OCI-LY1 (cell line): ENCODE results near the gene SERGEF.

Experiments used
- H2AFZ ChIP-seq: fragments of 200-600 bp; sonication (generic), shearing (Covaris generic); 2 replicates; pipeline ENCODE4 v1.6.0; 2014; ENCODE audit warnings: antibody characterized with exemption, mild to moderate bottlenecking, low read length
- H3F3A ChIP-seq: fragments of 200-600 bp; sonication (generic), shearing (Covaris generic); 2 replicates; pipeline ENCODE4 v1.6.0; 2014; ENCODE audit warnings: mild to moderate bottlenecking, antibody characterized with exemption, low read length, moderate library complexity; ENCODE audit not compliant: insufficient read depth
- H3K27ac ChIP-seq: fragments of 200-600 bp; sonication (generic); 2 replicates; pipeline ENCODE4 v1.5.1; 2014; ENCODE audit warnings: low read length, mixed run types, mild to moderate bottlenecking, low read depth; ENCODE audit not compliant: poor library complexity, severe bottlenecking
- H3K27me3 ChIP-seq: fragments of 200-600 bp; sonication (generic); 2 replicates; pipeline ENCODE4 v1.6.0; 2014; ENCODE audit warnings: antibody characterized with exemption, mild to moderate bottlenecking, low read length, moderate library complexity; ENCODE audit not compliant: insufficient read depth
- H3K36me3 ChIP-seq: fragments of 200-600 bp; sonication (generic); 2 replicates; pipeline ENCODE4 v1.6.1; 2014; ENCODE audit warnings: mild to moderate bottlenecking, antibody characterized with exemption, low read length, moderate library complexity, mixed read lengths; ENCODE audit not compliant: insufficient read depth
- H3K4me1 ChIP-seq: fragments of 200-600 bp; sonication (generic); 2 replicates; pipeline ENCODE4 v1.5.1; 2014; ENCODE audit warnings: mild to moderate bottlenecking, low read length, moderate library complexity; ENCODE audit not compliant: insufficient read depth, severe bottlenecking
- H3K4me2 ChIP-seq: fragments of 200-600 bp; sonication (generic), shearing (Covaris generic); 2 replicates; pipeline ENCODE4 v1.6.1; 2014; ENCODE audit warnings: low read length
- H3K4me3 ChIP-seq: fragments of 200-600 bp; sonication (generic); 2 replicates; pipeline ENCODE4 v1.5.1; 2014; ENCODE audit warnings: low read length, low read depth, mild to moderate bottlenecking, mixed read lengths; ENCODE audit not compliant: poor library complexity, severe bottlenecking
- H3K79me2 ChIP-seq: fragments of 200-600 bp; shearing (Covaris generic); 2 replicates; pipeline ENCODE4 v1.6.1; 2016; ENCODE audit warnings: mixed run types, low read length, mixed read lengths; ENCODE audit not compliant: insufficient read depth
- H3K9ac ChIP-seq: fragments of 200-600 bp; sonication (generic), shearing (Covaris generic); 2 replicates; pipeline ENCODE4 v1.6.1; 2014; ENCODE audit warnings: mild to moderate bottlenecking, low read length, mixed read lengths
- H3K9me2 ChIP-seq: fragments of 200-600 bp; sonication (generic), shearing (Covaris generic); 2 replicates; pipeline ENCODE4 v1.6.1; 2014; ENCODE audit warnings: low read depth, mild to moderate bottlenecking, low read length, mixed read lengths
- H3K9me3 ChIP-seq: fragments of 200-600 bp; shearing (Covaris generic); 2 replicates; pipeline ENCODE4 v1.6.1; 2014; ENCODE audit warnings: low read length, mixed read lengths
- H4K20me1 ChIP-seq: fragments of 200-600 bp; sonication (generic), shearing (Covaris generic); 2 replicates; pipeline ENCODE4 v1.6.0; 2016; ENCODE audit warnings: mild to moderate bottlenecking, low read length; ENCODE audit not compliant: insufficient read depth
- EZH2 ChIP-seq: fragments of 200-600 bp; sonication (generic), shearing (Covaris generic); IDR thresholded peaks from 2 replicates; pipeline ENCODE4 v1.8.0; 2017; ENCODE audit warnings: borderline replicate concordance, mixed run types, mild to moderate bottlenecking, antibody characterized with exemption, low read length, moderate library complexity, mixed read lengths
- TF ChIP-seq, protein P1 (sequence below): fragments of 200-600 bp; sonication (generic), shearing (Covaris generic); IDR thresholded peaks from 2 replicates; pipeline ENCODE4 v1.5.1; 2017; ENCODE audit warnings: mild to moderate bottlenecking, antibody characterized with exemption, low read length, moderate library complexity, mixed read lengths

SERGEF gene

DNA sequence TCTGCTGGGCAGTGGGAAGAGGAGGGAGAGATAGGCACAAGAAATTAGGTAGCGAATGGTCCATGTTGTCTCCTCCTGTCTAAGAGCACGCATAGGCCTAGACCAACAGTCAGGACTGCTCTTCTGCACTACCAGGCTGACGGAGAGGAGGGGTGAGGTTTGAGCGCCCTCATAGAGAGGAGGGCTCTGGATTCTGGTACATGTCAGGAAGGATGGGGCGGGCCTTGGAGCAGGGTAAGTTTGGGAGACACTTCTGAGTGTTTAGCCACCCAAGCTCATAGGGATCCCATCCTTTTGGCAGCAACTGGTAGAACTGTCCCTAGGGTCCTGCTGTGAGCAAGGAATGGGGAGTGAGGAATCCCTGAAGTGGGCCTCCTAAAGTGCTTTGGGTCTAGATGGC lies 217.9 kb downstream of the SERGEF start:
- Histone ChIP-seq H3K4me3 (no peak overlapping the region), H3K27me3 (no peaks in the 10 kb centered on the region), H3K4me2 (no peak overlapping the region), H3K36me3 (no peaks in the 10 kb centered on the region), H3K9ac (no peak overlapping the region), H4K20me1 (no peaks in the 10 kb centered on the region), H3K9me3 (no peaks in the 10 kb centered on the region), H3K4me1 (no peaks in the 10 kb centered on the region), H3F3A (no peaks in the 10 kb centered on the region), H3K79me2 (no peaks in the 10 kb centered on the region), H2AFZ (no peak overlapping the region), H3K9me2 (no peaks in the 10 kb centered on the region), H3K27ac (no peak overlapping the region)
- no peak for TF ChIP-seq EZH2
- TF ChIP-seq, protein P1, sequence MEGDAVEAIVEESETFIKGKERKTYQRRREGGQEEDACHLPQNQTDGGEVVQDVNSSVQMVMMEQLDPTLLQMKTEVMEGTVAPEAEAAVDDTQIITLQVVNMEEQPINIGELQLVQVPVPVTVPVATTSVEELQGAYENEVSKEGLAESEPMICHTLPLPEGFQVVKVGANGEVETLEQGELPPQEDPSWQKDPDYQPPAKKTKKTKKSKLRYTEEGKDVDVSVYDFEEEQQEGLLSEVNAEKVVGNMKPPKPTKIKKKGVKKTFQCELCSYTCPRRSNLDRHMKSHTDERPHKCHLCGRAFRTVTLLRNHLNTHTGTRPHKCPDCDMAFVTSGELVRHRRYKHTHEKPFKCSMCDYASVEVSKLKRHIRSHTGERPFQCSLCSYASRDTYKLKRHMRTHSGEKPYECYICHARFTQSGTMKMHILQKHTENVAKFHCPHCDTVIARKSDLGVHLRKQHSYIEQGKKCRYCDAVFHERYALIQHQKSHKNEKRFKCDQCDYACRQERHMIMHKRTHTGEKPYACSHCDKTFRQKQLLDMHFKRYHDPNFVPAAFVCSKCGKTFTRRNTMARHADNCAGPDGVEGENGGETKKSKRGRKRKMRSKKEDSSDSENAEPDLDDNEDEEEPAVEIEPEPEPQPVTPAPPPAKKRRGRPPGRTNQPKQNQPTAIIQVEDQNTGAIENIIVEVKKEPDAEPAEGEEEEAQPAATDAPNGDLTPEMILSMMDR, result no peak

DNA sequence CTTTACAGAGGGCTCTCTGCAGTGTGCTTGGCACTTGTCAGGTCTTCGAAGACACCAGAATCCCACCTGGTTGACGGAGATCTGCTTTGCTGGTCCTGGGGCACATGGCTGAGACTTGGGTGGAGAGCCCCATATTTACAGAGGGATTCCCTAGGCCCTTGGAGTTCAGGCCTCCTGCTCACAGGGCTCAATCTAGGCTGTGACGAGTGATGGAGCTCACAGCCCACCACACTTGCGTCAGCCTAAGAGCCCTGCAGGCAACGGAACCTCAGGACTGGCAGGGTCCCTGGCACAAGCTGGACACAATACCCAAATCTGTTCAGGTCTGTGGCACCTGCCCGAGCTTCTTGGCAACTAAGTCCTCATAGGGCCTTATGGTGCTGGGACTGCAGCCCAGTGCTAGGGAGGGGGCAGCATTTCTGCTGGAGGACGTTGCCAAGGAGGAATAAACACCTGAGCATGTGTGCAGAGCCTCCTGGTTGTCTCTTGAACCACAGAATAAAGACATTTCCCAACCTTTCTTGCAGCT lies 219.1 kb downstream of the SERGEF start:
- H3F3A ChIP-seq, result no peaks in the 10 kb centered on the region
- H3K36me3 ChIP-seq, result no peaks in the 10 kb centered on the region
- no peak overlapping the region for H3K4me2 ChIP-seq
- H3K4me1 ChIP-seq, result no peaks in the 10 kb centered on the region
- H3K27ac ChIP-seq, result no peak overlapping the region
- no peak overlapping the region for H3K9ac ChIP-seq
- TF ChIP-seq, protein P1, result no peak
- TF ChIP-seq EZH2, result no peak
- H2AFZ ChIP-seq, result no peak overlapping the region
- H4K20me1 ChIP-seq, result no peaks in the 10 kb centered on the region
- H3K9me2 ChIP-seq, result no peaks in the 10 kb centered on the region
- no peak overlapping the region for H3K4me3 ChIP-seq
- H3K79me2 ChIP-seq, result no peaks in the 10 kb centered on the region
- H3K27me3 ChIP-seq, result no peaks in the 10 kb centered on the region
- no peaks in the 10 kb centered on the region for H3K9me3 ChIP-seq

DNA sequence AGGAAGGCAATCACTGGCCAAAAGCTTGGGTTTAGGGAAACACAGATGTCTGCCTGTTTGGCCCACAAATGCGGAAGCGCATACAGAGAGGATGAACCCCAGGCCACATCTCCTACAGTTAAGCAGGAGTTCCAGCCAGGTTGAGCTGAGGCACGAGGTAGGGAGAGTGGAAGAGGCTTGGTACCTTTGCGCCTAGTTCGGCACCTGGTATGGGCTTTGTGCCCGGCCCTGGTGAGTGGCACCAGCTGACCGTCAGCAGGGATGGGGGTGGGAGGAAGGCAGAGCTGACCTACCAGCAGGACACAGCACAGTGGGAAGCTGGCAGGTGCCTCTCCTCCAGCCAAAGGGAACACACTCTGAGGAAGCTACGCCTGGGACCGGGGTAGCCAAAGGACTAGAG lies 220.7 kb downstream of the SERGEF start:
- Histone ChIP-seq H3F3A (no peaks in the 10 kb centered on the region), H3K27ac (no peak overlapping the region), H3K4me2 (no peak overlapping the region), H3K9me2 (no peaks in the 10 kb centered on the region), H3K79me2 (no peaks in the 10 kb centered on the region), H3K9ac (no peak overlapping the region), H3K4me3 (no peak overlapping the region), H3K4me1 (no peaks in the 10 kb centered on the region), H3K27me3 (no peaks in the 10 kb centered on the region), H4K20me1 (no peaks in the 10 kb centered on the region), H2AFZ (no peak overlapping the region), H3K36me3 (no peaks in the 10 kb centered on the region), H3K9me3 (no peaks in the 10 kb centered on the region)
- no peak for TF ChIP-seq EZH2
- TF ChIP-seq, protein P1, result no peak
